Measurements from ENCODE around the gene HIVEP3.

HIVEP3 gene

DNA sequence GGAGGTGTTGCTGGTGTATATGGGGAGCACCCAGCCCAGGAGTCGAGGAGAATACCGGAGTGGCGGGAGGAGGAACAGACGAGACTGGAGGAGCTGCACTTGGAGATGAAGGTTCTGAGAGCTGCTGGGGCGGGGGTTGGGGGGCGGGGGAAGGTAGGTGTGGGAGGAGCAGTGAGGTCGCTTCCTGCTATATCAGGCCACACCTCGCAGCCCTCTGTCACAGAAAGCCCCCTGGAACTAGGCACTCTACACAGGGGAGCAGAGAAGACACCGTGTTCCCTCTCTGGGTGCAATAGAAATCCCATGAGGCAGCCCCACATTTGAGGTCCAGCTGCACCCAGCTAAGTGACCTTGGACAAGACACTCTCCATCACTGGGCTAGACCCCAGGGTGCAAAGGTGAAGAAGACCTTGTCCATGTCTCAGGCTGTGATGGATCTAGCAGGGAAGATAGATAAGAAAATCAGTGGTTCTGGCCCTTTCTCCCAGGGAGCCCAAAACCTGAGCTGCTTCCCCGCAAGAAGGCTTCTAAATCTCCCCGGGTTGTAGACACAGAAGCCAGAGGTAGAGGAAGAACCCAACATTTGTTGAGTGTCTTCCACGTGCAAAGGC lies 278.5 kb downstream of the HIVEP3 start:
- DNase-seq (ENCODE audit: extremely low read depth, low read depth) = no peak
- TF ChIP-seq, protein P1, sequence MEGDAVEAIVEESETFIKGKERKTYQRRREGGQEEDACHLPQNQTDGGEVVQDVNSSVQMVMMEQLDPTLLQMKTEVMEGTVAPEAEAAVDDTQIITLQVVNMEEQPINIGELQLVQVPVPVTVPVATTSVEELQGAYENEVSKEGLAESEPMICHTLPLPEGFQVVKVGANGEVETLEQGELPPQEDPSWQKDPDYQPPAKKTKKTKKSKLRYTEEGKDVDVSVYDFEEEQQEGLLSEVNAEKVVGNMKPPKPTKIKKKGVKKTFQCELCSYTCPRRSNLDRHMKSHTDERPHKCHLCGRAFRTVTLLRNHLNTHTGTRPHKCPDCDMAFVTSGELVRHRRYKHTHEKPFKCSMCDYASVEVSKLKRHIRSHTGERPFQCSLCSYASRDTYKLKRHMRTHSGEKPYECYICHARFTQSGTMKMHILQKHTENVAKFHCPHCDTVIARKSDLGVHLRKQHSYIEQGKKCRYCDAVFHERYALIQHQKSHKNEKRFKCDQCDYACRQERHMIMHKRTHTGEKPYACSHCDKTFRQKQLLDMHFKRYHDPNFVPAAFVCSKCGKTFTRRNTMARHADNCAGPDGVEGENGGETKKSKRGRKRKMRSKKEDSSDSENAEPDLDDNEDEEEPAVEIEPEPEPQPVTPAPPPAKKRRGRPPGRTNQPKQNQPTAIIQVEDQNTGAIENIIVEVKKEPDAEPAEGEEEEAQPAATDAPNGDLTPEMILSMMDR (IDR thresholded peaks at IDR 0.05; ENCODE audit: low read depth, low read length) = no peak

DNA sequence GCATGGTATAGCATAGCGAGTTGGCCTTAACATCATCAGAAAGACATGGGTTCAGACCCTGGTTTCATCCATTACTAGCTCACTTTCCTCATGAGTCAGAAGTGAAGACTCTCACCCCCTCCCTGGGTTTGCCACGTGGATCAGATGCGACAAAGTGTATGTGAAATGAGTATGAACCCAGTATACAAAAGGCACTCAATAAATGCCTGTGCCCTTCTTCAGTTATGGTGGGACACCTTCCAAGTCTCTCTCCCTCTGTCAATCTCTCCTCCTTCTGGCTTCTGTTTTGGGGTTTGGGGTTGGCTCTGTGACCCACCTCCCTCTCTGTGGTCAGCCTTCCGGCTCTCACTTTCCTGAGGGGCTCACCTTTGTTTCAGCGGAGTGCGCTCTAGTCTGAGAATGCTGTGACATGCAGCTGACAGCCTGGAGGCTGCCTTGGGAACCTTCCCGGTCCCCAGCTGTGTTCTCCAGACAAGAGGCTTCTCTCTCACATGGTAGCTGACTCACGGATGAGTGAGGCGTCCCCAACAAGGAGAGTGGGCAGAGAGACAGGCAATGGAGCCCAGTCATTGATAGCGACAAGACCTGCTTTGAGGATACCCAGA lies 279.3 kb downstream of the HIVEP3 start:
- DNase-seq (ENCODE audit: extremely low read depth, low read depth) = no peak
- TF ChIP-seq, protein P1 (IDR thresholded peaks at IDR 0.05; ENCODE audit: low read depth, low read length) = no peak

DNA sequence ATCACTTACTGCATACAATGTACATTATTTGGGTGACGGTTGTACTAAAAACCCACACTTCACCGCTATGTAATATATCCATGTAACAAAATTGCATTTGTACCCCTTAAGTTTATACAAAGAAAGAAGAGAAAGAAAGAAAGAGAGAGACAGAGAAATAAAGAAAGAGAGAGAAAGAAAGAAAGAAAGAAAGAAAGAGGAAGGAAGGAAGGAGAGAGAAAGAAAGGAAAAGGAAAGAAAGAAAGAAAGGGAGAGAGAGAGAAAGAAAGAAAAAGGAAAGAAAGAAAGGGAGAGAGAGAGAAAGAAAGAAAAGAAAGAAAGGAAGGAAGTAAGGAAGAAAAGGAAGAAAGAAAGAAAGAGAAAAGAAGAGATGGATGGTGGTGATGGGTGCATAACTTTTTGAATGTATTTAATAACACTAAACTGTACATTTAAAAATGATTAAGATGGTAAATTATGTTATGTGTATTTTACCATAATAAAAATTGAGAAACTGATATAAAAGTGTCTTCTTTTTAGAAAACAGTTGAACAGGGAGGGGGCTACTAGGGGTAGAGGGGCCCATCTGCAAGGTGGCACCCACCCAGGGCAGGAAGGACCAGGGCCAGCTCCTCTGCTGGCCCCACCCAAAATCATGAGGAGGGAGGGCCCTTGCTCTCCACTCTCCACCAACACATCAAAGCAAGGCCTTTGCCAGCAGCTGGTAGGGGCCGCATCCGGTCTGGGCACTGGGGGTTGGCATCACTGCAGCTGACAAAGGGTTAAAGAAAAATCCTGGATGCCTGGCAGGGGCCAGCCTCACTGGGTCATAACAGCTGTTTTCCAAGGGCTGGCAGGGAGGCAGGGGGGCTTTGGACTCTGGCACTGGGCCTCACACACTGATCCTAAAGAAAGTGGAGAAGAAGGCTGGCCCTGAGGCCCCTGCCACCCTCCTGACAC lies 280.4 kb downstream of the HIVEP3 start:
- no peak for DNase-seq (ENCODE audit: extremely low read depth, low read depth)
- TF ChIP-seq, protein P1 (IDR thresholded peaks at IDR 0.05; ENCODE audit: low read depth, low read length) = no peak

DNA sequence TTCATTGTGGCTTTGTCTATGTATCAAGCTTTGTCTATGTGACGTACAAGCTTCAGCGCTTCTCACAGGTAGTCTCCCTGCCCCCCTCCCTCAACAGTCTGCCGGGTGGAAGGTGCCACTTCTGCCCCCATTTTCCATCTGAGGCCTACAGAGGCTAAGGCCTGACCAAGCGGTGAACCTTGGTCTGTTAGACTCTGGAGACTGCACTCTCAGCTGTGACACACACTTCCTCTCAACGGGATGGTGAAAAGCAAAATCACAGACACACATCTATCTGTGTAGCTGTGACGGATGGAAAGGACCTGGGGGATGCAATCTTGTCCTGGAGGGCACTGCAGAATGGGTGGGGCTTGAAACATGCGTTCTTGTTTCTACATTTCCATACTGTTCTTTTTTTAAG lies 281.4 kb downstream of the HIVEP3 start:
- no peak for DNase-seq (ENCODE audit: extremely low read depth, low read depth)
- TF ChIP-seq, protein P1 (IDR thresholded peaks at IDR 0.05; ENCODE audit: low read depth, low read length) = no peak

DNA sequence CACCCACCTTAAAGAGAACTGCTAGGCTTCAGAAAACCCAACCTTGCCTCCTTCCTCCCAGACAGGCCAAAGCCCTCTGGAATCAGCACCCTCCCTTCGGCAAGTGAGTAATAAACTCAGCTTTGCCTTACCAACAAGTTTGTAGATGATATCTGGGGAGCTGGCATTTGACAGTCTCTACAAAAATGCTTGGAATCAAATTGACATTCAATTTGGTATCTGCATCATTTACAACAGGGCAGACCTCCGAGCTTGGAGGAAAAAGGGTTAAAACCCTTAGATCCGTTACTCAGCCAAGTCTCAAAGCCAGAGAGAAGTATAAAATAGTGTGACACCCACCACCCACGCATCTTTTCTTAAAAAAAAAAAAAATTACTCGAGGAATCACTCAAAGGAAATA lies 285.0 kb downstream of the HIVEP3 start:
- TF ChIP-seq, protein P1 (IDR thresholded peaks at IDR 0.05; ENCODE audit: low read depth, low read length) = no peak
- DNase-seq (ENCODE audit: extremely low read depth, low read depth) = no peak

DNA sequence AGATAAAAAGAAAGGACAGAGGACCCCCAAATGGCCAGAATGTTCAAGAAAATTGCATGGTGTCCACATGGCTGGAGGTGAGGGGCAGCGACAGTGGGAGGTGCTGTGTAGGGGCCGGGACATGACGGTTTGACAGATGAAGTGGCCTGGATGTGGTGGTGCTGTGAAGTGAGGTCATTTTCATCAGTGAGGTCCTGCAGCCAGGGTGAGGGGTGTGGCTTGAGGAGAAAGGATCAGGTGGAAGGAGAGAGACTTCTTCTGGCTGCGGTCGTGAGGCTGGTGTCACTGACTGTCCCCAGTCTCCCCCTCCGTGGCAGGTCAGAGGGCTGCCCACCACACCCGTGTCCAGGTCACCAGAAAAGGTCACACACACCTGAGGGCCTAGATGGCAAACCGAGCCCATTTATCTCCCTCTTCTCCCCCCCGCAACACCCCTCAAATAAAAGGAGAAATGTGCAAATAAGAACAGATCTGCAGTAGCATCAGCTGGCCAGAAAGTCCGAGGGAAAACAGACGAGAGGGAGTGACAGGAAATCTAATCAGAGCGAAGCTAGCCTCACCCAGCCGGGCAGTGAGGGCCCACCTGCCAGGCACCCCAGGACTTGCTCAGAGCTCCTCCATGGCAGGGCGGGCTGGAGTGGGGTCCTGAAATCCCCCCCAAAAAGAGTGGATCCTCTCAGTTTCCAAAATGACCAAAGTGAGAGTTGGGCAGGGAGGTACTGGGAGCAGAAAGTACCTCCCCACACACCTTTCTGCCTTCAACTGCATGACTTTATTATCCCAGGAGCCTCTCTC lies 285.7 kb downstream of the HIVEP3 start:
- TF ChIP-seq, protein P1 (IDR thresholded peaks at IDR 0.05; ENCODE audit: low read depth, low read length) = no peak
- DNase-seq (ENCODE audit: extremely low read depth, low read depth) = no peak

Measured in AG09319 (cell line).